T follicular helper cell (primary cell): ENCODE results near the gene KLHDC7A.

Source experiments
- DNase-seq: peaks from one replicate; pipeline ENCODE4 v3.0.0-alpha.2; 2020; ENCODE audit warnings: low read depth

Gene KLHDC7A

DNA sequence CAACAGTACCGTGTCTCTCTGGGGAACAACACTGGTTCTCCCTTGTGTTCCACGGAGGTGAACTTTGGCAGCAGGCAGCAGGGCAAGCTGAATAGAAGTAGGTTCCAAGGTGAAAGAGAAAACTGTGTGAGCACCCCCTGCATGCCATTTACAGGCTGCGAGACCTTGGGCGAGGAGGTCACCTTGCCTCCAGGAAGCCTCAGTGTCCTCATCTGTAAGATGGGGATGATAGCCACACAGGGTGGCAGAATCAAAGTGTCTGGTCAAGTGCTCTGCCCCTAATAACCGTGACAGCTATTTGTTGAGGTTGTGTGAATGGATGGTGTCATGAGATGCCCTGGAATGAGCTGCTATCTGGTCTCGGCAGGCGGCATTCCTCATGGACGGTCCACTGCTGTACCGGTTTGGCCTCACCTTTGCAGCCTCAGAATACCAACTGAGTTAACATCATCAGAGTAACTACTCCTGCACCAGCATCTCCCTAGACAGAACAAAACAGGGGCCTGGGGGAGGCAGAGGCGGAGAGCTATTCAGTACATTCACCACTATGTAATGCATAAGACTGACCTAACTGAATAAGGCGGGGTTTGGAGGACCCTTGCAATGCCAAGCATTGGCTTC, 7.4 kb upstream of the KLHDC7A start:
- no peak for DNase-seq

DNA sequence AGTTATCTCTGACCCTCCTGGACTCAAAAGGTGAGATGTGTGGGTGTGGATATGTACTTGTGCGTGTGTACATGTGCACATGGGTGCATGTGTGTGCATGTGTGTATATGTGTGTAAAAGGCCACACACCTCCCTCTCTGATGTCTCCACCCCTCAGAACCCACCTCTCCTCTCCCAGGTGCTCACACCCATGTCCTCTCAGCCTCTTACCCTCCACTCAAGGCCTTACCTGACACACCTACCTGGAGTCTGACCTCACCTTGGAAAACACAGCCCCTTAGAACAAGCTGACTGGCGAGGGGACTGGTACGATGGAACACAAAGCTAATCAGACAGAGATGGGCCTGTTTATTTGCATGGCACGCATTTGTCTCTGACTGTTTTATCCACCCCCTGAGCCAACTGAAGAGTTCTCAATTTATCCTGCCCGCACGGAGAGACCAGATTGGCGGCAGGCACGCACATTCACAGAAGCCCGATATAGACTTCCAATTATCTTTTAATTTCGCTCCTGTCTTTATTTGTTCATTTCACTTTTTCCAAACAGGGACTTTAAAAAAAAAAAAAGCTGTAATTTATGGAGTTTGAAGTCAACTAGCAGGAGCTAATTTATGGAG, 6.1 kb upstream of the KLHDC7A start:
- no peak for DNase-seq

DNA sequence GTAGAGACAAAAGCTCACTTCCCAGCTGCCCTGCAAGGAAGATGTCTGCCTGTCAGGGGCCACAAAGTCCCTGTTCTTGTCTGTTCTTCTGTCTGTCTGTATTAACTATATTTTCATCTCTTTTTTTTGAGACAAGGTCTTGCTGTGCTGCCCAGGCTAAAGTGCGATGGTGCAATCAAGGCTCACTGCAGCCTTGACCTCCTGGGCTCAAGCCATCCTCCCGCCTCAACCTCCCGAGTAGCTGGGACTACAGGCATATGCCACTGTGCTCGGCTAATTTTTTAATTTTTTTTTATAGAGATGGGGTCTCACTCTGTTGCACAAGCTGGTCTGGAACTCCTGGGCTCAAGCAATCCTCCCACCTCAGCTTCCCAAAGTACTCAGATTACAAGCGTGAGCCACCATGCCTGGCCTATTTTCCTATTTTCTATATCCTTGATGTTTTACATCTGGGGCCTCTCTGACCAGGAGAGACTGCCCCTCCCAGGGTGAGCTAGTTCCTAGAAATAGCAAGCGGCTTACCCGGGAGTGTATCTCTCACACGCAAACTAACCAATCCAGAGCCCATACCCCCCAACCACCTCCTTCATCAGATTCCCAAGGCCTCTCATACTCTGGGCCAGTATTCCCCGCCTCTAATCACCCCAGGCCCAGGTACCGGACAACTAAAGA, 5.4 kb upstream of the KLHDC7A start:
- DNase-seq: no peak

DNA sequence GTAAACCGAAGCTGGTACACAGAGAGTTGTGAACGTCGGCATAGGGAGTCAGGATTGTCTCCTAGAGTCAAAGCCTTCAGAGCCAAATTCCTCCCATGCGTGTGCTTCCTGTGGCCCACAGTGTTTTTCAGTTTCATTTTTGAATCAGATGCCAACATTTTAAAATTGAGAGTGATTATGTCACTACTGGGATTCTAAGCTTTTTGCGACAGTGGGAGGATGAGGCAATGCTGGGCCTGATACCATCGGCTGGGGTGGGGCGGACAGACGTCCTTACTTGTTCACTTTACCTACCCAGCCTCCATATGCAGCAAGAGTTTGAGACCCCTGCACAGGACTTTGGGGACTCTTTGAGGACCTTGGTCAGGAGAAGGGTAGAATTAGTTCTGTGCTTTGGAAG, 1.3 kb upstream of the KLHDC7A start:
- no peak for DNase-seq

DNA sequence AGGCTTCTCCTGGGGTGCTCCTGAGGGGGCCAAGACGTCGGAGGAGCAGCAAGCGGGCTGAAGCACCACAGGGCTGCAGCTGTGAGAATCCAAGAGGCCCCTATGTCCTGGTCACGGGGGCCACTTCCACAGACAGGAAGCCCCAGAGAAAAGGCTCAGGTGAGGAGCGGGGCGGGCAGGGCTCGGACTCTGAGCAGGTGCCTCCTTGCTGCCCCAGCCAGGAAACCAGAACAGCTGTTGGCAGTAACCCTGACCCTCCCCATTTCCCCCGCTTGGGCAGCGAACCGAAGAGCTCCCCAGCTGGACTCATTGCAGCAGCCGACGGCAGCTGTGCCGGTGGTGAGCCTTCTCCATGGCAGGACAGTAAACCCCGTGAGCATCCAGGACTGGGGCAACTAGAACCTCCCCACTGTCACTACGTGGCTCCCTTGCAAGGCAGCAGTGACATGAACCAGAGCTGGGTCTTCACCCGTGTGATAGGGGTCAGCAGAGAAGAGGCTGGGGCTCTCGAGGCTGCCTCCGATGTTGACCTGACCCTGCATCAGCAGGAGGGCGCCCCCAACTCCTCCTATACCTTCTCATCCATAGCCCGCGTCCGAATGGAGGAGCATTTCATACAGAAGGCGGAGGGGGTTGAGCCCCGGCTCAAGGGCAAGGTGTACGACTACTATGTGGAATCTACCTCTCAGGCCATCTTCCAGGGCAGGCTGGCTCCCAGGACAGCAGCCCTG, 625 bp downstream of the KLHDC7A start:
- DNase-seq: no peak

DNA sequence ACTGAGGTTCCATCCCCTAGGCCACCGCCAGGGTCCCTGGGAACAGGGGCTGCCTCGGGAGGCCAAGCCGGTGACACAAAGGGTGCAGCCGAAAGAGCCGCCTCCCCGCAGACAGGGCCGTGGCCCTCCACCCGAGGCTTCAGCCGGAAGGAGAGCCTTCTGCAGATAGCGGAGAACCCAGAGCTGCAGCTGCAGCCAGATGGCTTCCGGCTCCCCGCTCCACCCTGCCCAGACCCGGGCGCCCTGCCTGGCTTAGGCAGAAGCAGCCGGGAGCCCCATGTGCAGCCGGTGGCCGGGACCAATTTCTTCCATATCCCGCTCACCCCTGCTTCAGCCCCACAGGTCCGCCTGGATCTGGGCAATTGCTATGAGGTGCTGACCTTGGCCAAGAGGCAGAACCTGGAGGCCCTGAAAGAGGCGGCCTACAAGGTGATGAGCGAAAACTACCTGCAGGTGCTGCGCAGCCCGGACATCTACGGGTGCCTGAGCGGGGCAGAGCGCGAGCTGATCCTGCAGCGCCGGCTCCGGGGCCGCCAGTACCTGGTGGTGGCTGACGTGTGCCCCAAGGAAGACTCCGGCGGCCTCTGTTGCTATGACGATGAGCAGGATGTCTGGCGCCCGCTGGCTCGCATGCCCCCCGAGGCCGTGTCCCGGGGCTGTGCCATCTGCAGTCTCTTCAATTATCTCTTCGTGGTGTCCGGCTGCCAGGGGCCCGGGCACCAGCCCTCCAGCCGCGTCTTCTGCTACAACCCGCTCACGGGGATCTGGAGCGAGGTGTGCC, 1.4 kb downstream of the KLHDC7A start:
- no peak for DNase-seq

DNA sequence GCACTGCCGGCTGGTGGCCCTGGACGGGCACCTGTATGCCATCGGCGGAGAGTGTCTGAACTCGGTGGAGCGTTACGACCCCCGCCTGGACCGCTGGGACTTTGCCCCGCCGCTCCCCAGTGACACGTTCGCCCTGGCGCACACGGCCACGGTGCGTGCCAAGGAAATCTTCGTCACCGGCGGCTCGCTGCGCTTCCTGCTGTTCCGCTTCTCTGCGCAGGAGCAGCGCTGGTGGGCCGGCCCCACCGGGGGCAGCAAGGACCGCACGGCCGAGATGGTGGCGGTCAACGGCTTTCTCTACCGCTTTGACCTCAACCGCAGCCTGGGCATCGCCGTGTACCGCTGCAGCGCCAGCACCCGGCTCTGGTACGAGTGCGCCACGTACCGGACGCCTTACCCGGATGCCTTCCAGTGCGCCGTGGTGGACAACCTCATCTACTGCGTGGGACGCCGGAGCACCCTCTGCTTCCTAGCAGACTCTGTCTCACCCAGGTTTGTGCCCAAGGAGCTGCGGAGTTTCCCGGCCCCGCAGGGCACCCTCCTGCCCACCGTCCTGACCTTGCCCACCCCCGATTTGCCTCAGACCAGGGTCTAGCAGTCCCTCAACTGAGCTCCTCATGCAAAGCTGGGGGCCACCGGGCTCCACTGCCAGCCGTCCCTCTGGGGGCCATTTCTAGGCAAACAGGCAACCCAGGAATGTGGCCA, 2.1 kb downstream of the KLHDC7A start:
- no peak for DNase-seq

DNA sequence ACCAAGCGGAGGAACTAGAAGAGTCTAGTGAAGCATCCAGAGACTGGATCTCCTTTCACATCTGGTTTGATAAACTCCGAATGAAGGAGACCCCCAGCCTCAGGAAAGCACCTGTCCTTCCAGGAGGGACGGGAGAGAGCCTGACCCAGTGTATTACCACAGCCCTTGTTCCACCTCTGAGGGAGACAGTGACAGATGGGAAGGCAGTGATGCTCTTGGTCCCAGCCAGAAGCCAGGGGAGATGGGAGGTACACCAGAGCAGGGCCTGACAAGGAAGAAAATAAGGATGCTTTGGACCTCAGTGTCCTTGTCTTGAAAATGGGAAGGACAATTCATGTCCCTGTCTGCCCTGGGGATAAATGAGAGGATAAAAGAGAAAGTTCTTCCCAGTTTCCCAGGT, 3.5 kb downstream of the KLHDC7A start:
- no peak for DNase-seq

DNA sequence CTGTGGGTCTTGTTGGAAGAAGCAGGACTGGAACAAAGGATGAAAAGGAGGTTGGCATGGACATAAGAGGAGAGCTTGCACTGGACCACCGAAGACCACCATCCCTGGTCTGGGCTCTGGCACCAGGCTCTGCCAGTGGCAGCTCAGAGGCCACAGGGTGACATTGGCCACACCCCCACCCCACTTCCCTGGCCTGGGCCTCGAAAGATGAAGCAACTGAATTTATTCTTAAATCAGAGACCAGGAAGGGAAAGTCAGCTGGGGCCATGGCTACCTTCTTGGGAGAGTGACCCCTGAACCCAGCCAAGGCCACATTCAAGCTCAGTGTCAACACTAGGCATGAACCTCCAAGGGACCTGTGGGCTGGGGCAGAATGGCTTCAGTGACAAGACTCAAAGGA, 4.0 kb downstream of the KLHDC7A start:
- DNase-seq: no peak

DNA sequence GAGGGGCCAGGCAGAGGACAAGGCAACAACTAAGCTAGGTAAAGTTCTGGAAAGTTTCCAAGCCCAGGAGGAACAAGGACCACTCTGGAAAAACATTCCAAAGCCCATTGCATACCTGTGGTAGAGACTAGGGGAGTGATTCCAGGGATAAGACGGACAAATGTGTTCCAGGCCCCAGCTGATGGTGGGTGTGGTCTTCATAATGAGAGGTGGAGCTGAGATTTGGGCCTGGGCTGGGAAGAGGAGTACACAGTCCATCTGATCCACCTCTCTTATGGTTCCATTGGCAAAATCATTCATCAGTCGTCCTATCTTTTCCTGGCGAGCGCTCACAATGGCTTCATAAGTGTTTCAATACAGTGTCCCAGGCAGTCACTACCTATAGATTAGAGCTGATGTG, 4.5 kb downstream of the KLHDC7A start:
- DNase-seq: no peak

DNA sequence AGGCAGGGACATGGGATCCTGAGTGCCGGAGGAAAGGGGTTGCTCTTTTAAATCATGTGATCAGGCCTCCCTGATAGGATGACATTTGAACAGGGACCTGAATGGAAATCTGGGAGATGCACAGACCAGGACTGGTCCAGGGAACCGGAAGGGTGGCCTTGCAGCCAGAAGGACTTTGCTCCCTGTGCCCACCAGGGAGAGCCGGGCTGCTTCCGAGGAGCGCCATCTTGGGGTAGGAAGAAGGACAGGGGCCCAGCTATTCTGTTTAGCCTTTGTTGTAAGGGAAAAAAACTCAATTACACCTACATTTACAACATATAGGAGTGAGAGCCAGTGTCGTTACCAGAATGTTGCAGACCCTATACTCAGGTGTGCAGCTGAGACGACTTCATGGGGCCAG, 5.5 kb downstream of the KLHDC7A start:
- no peak for DNase-seq

DNA sequence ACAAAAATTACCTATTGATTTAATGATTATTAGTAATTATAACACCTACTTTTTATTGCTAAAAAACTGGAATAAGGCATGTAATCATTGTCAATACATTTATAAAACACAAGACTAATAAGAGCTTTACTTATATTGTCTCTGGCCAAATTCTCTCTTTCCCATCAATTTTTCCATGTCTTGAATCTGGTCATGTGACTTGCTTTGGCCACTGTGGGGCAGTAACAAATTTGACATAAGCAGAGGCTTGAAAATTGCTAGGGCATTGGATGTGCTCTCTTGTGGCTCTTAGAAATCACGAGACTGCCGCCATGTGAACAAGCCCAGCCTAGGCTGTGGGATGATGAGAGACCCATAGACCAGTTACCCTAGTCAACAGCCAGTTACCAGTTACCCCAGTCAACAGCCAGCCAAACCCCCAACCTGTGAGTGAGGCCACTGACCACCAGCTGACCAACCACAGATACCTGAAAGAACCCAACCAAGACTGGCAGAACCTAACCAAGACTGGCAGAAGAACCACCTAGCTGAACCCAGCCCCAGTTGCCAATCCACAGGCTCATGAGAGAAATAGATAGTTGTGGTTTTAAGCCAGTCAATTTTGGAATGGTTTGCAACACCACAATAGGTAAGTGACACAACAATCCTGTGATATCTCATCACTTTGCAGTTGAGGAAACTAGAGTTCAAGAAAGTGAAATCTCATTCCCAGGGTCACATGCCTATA, 8.8 kb downstream of the KLHDC7A start:
- DNase-seq: no peak

DNA sequence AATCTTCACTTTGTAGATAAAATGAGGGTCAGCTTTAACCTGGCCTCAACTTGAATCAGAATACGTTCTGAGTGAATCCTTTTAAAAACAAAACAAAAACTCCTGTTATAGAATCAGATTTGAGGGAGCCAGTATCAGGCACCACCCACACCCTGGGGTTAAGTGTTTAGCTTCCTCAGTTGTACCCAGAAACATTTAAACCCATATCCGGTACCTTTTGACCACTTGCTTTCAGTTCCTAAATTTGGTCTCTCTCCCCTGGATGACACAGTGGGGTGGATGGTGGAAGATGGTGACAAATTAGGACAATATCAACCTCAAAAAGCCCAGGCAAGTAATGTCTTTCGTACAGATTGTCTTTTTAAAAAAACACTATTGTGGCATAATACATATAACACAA, 10.4 kb downstream of the KLHDC7A start:
- DNase-seq: no peak

DNA sequence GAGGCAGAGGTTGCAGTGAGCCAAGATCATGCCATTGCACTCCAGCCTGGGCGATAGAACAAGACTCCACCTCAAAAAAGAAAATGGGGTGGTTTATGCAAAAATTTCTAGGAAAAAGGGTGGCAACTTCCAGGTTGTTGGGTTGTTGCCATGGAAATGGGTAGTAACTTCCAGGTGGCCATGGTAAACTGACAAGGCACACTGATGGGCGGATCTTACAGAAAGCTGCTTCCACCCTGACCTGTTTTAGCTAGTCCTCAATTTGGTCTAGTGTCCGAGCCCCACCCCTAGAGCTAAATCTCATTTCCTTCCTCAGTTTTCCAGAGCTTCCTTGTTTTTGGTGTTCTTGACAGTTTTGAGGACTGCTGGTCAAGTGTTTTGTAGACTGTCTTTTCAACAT, 13.6 kb downstream of the KLHDC7A start:
- DNase-seq: no peak

DNA sequence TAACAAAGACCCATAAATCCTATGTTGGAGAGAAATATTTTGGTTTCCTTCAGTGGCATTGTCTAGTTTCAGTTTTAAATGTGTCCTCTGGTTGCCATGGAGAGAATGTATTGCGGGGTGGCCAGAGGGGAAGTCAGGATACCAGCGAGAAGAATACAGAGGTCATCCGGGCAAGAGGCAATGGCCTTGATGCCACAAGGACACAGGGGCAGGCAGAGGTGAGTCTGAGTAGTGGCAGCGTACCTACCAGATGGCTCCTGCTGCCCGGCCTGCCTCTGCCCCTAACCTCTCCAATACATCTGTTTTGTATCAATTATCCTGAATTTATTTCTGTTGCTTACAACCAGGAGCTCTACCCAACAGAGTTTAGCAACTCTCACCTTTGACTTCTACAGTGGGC, 14.9 kb downstream of the KLHDC7A start:
- DNase-seq: no peak

DNA sequence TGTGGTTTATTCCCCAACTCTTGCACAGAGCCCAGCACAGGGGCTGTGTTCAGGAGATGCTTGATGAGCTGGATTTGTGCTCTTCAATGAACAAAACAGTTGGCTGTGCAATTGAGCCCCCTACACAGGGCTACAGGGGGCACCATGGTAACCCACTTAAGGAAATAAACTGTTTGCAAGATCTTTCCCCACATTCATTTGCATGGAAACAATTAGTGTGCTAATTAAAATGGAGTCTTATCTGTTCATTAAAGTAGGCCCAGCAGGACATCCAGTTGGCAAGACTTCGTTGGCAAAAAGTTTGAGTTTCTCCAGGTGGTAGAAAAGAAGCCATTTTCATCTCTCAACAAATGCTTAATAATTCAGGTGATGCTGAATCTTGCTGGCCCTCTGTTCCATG, 15.3 kb downstream of the KLHDC7A start:
- no peak for DNase-seq

DNA sequence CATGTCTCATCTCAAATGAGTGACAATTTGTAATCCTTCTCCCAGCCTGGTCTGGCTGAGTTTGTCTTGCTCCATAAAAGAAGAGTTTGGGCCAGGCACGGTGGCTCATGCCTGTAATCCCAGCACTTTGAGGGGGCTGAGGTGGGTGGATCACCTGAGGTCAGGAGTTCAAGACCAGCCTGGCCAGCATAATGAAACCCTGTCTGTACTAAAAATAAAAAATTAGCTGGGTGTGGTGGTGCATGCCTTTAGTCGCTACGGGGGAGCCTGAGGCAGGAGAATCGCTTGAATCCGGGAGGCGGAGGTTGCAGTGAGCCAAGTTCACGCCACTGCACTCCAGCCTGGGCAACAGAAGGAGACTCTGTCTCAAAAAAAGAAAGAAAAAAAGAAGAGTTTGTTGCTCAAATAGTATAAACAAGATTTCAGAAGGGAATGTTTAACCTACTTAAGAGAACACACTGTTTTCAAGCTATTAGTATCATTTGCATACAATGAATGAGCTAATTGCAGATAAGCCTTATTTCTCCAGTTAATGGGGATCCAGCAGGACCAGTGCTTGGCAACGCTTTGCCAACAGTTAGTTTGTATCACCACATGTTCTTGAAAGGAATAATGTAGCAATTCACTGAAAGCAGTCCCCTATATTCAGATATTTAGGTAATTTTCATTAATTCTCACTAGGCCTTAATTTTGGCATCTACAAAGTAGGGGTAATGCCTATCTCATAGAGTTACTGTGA, 15.9 kb downstream of the KLHDC7A start:
- DNase-seq: no peak

DNA sequence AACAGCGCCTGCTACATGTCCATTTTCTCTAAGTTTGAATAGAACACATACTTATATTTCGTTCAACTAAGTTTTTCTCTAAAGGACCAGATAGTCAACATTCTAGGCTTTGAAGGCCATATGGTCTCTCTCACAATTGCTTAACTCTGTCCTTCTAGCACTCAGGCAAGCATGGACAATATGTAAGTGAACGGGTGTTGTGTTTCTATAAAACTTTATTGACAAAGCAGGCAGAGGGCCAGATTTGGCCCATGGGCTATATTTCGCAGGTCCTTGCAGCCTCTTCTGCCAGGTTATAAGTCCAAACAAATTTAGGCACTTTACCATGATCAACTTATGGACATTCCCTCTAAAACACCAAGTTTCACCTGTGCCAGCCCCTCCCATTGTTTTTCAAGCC, 21.1 kb downstream of the KLHDC7A start:
- no peak for DNase-seq

DNA sequence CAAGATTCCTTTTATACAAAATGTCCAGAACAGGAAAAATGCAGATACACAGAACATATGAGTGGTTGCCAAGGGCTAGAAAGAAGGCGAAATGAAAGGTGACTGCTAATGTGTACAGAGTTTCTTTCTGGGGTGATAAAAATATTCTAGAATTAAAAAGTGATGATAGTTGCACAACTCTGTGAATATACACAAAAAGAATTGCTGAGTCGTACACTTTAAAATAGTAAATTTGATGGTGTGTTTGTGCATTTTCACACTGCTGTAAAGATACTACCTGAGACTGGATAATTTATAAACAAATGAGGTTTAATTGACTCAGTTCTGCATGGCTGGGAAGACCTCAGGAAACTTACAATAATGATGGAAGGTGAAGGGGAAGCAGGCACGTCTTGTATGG, 23.9 kb downstream of the KLHDC7A start:
- DNase-seq: no peak

DNA sequence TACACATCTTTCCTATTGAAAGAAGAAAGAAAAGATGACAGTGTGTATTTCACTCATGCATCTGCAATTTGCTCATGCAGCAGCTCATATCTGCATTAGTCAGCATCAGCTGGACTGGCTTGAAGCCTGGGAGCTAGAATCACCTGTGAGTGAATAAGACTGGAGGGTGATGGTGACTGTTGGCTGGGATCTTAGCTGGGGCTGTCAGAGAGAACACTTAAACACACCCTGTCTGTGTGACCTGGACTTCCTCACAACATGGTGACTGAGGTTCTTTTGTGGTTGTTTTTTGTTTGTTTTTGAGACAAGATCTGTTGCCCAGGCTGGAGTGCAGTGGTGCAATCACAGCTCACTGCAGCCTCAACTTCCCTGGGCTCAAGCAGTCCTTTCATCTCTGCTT, 24.9 kb downstream of the KLHDC7A start:
- DNase-seq: no peak
